ENCODE measurements around the gene PIEZO2. TPM values are rescaled to one million over a fixed set of nuclear protein-coding genes. Genes with fewer than 3 reads are reported as not detected.

PIEZO2 gene
- total and polyA plus RNA-seq, 2 of the 8 experiments (the other 6 are each of a cell fraction or from before 2014, with no cell fraction given) = 4.7 to 16.5 TPM

GRCh38 chr18:11051462-11051861, 97.9 kb downstream of the PIEZO2 start:
- no peak overlapping the region for H3K27ac ChIP-seq (ENCODE audit: low read depth, low read length)
- H2BK20ac ChIP-seq (ENCODE audit: low read length) = no peak overlapping the region
- H2BK15ac ChIP-seq (ENCODE audit: low read length) = no peak overlapping the region
- no peak overlapping the region for H3K14ac ChIP-seq (ENCODE audit: insufficient read length)
- no peak overlapping the region for H3K4ac ChIP-seq (replicated peaks; ENCODE audit: insufficient read length, low read depth, low read length)
- WGBS, 2 experiments (ENCODE audit: extremely low coverage in 1 of 2, insufficient coverage in 1 of 2, insufficient read length in 1 of 2, insufficient replicate concordance in 2 of 2, low coverage in 1 of 2, low lambda C conversion rate in 2 of 2, missing lambda C conversion rate in 1 of 2) = 93% methylated on average over 3 of the region's 3 CpGs; no CpG with 5 or more reads in 1 of the 2 experiments
- no peak overlapping the region for H4K5ac ChIP-seq (ENCODE audit: insufficient read length, low read depth, low read length)
- H3K9ac ChIP-seq (replicated peaks in 1 of 4; ENCODE audit: extremely low read depth in 1 of 4, low read depth in 3 of 4, low read length in 3 of 4) = no peak overlapping the region
- no peak overlapping the region for H3K23ac ChIP-seq (ENCODE audit: insufficient read length)
- no peak overlapping the region for H2BK12ac ChIP-seq (ENCODE audit: low read depth, low read length)
- FAIRE-seq (no peak), DNase-seq (ENCODE audit: low read depth in 1 of 2, low spot score in 2 of 2) (no peak)
- TF ChIP-seq USF2 (IDR thresholded peaks at IDR 0.05; ENCODE audit: low read length) = no peak
- H3K4me2 ChIP-seq (ENCODE audit: insufficient read depth in 1 of 2, low read depth in 2 of 2, low read length in 2 of 2) = no peak overlapping the region
- 0 out of 2 replicates have a peak, but pooled peaks cover 2% of the 10 kb centered on the region for H3K79me1 ChIP-seq (ENCODE audit: low read depth, low read length)
- no peaks in the 10 kb centered on the region for H4K20me1 ChIP-seq (replicated peaks in 1 of 2; ENCODE audit: control insufficient read depth in 1 of 2, insufficient read depth in 2 of 2, low read length in 2 of 2)
- H4K8ac ChIP-seq (ENCODE audit: extremely low read depth, insufficient read depth, low read length) = no peak overlapping the region
- no peaks in the 10 kb centered on the region for H3K79me2 ChIP-seq (ENCODE audit: control insufficient read depth in 1 of 2, insufficient read depth in 2 of 2, low read length in 2 of 2)
- no peak overlapping the region for H3K4me3 ChIP-seq (ENCODE audit: extremely low read depth in 1 of 4, insufficient read depth in 2 of 4, low read depth in 3 of 4, low read length in 4 of 4)
- POLR2A ChIA-PET (ENCODE audit: partially characterized antibody) = no interaction called here
- no peaks in the 10 kb centered on the region for H3K36me3 ChIP-seq (ENCODE audit: control insufficient read depth in 2 of 4, insufficient read depth in 4 of 4, low read length in 3 of 4)
- no peak overlapping the region for H2AK5ac ChIP-seq (ENCODE audit: low read depth, low read length)
- H3K27me3 ChIP-seq (replicated peaks in 1 of 4; ENCODE audit: control insufficient read depth in 3 of 4, extremely low read depth in 1 of 4, insufficient read depth in 3 of 4, low read length in 3 of 4) = no peaks in the 10 kb centered on the region
- H3K56ac ChIP-seq (replicated peaks; ENCODE audit: insufficient read length, low read depth, low read length) = no peak overlapping the region
- no peak overlapping the region for H2BK120ac ChIP-seq (replicated peaks; ENCODE audit: low read depth, low read length)
- H2AFZ ChIP-seq (ENCODE audit: low read length) = no peak overlapping the region
- CTCF ChIA-PET (ENCODE audit: partially characterized antibody) = interaction anchor here (0.6 to 1.3 kb wide), 4 partner anchors 10 to 848 kb away, joined by 3 to 8 read pairs (median 4); no protein-coding TSS in a partner anchor
- H4K91ac ChIP-seq (replicated peaks; ENCODE audit: insufficient read length, low read length) = no peak overlapping the region
- no peaks in the 10 kb centered on the region for H3K9me3 ChIP-seq (ENCODE audit: insufficient read depth in 2 of 2, low read depth in 1 of 2, low read length in 1 of 2)
- H2BK5ac ChIP-seq (ENCODE audit: low read depth, low read length) = no peak overlapping the region
- H3K18ac ChIP-seq (ENCODE audit: extremely low read depth, low read length) = no peak overlapping the region
- no peaks in the 10 kb centered on the region for H3K4me1 ChIP-seq (replicated peaks in 1 of 4; ENCODE audit: control insufficient read depth in 3 of 4, insufficient read depth in 4 of 4, low read length in 3 of 4)
- no peaks in the 10 kb centered on the region for H3K23me2 ChIP-seq (ENCODE audit: low read depth, low read length)
